Vagina (tissue), 2 donors: Measurements from ENCODE around the gene WWC2.
"Not testable (repeated sequence)": the region's sequence is repeated elsewhere in the genome, so short reads cannot be mapped to it uniquely, and the experiment has no call there.

Experiments used
- CTCF ChIP-seq, 3 experiments: fragments of 450-650 bp in 2 of 3; fragments of 200-600 bp in 1 of 3; sonication (generic) in 1 of 3; IDR thresholded peaks; one replicate each; pipeline ENCODE4 v1.5.1; 2017 to 2019; ENCODE audit warnings: antibody characterized with exemption in 3 of 3, mild to moderate bottlenecking in 2 of 3, moderate library complexity in 2 of 3
- POLR2AphosphoS5 ChIP-seq, 2 donors: sonication (generic); formaldehyde crosslinking; IDR thresholded peaks; one replicate each; pipeline ENCODE4 v1.9.0; 2017; ENCODE audit warnings: antibody characterized with exemption in 2 of 2, mild to moderate bottlenecking in 2 of 2, low read depth in 1 of 2; ENCODE audit not compliant: insufficient read depth in 1 of 2

- not testable (repeated sequence) for TF ChIP-seq CTCF (IDR thresholded peaks at IDR 0.05); POLR2AphosphoS5 (IDR thresholded peaks at IDR 0.05; ENCODE audit: insufficient read depth in 1 of 2, low read depth in 1 of 2)
These were observed 51.6 kb downstream of the WWC2 start for GRCh38 chr4:183150664-183151063.
